ENCODE data around the gene ACOT7. TPM values are rescaled to one million over a fixed set of nuclear protein-coding genes. Genes with fewer than 3 reads are reported as not detected.
"Not testable (repeated sequence)": the region's sequence is repeated elsewhere in the genome, so short reads cannot be mapped to it uniquely, and the experiment has no call there.

ACOT7 gene
- total and polyA plus RNA-seq, 2 of the 13 experiments (the other 11 are each of a cell fraction or from before 2014, with no cell fraction given): 33.0 to 55.8 TPM

DNA sequence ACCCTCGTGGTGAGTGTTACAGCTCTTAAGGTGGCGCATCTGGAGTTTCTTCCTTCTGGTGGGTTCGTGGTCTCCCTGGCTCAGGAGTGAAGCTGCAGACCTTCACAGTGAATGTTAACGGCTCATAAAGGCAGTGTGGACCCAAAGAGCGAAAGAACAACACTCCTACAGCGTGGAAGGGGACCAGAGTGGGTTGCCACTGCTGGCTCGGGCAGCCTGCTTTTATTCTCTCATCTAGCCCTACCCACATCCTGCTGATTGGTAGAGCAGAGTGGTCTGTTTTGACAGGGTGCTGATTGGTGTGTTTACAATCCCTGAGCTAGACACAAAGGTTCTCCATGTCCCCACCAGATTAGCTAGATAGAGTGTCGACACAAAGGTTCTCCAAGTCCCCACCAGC is 1.6 kb upstream of the ACOT7 start:
- H3K36me3 ChIP-seq (replicated peaks in 1 of 2; ENCODE audit: control insufficient read depth in 1 of 2, insufficient read depth in 2 of 2, low read length in 2 of 2); H3K4me3 ChIP-seq (replicated peaks in 1 of 3; ENCODE audit: insufficient read depth in 1 of 3, low read depth in 2 of 3, low read length in 3 of 3); CTCF ChIA-PET (ENCODE audit: low intra/inter-chr PET ratio, low total read pairs); BruUV-seq (replicated peaks); in situ Hi-C loops (cut with HindIII; ENCODE audit: extremely low pct_ligation_motif_present, low pct_unique_long_range_greater_than_20kb); H3K4me2 ChIP-seq (ENCODE audit: low read depth, low read length); H3K9ac ChIP-seq (ENCODE audit: insufficient read depth, low read depth, low read length); FAIRE-seq; ATAC-seq; H4K20me1 ChIP-seq (ENCODE audit: insufficient read depth, low read length); H3K27me3 ChIP-seq (ENCODE audit: control insufficient read depth in 1 of 2, insufficient read depth in 2 of 2, low read length in 2 of 2); H2AFZ ChIP-seq (ENCODE audit: low read length); H3K27ac ChIP-seq (ENCODE audit: extremely low read length, insufficient read depth, low read length); H3K9me3 ChIP-seq (ENCODE audit: low read length); intact Hi-C loops (cut with micrococcal nuclease; ENCODE audit: unreplicated experiment): not testable (repeated sequence)
- POLR2A ChIA-PET: interaction anchor here (1.1 to 3.8 kb wide), 3 partner anchors 28 to 36 kb away, joined by 3 to 21 read pairs (median 7); no protein-coding TSS in a partner anchor
- DNase-seq (ENCODE audit: low spot score): peak; percentile 31
- whole genome bisulfite sequencing (ENCODE audit: low lambda C conversion rate): 93% methylated on average over 5 of the region's 8 CpGs
- Histone ChIP-seq H3K79me2 (ENCODE audit: insufficient read depth, low read length) (peaks cover 13% of the 10 kb centered on the region), H3K4me1 (ENCODE audit: insufficient read depth, low read length) (peaks cover 46% of the 10 kb centered on the region)
- TF ChIP-seq SP4 (CRISPR knock-in tag; IDR thresholded peaks at IDR 0.05): 0 out of 2 replicates have a peak, but pooled peaks have one; percentile 25
- TF ChIP-seq NFYB (CRISPR knock-in tag; IDR thresholded peaks at IDR 0.05): peak; percentile 76
- peak; percentile 73 for TF ChIP-seq NFYC (CRISPR knock-in tag; IDR thresholded peaks at IDR 0.05)
- TF ChIP-seq ZBTB38 (CRISPR knock-in tag; IDR thresholded peaks at IDR 0.05): peak; percentile 14; the same call in 1 of the 2 replicates
- TF ChIP-seq POLR2A (IDR thresholded peaks at IDR 0.05; ENCODE audit: insufficient read depth in 1 of 2, low read depth in 2 of 2, low read length in 2 of 2): peak; percentile 40 to 63; a peak in 3 of 4 replicates

GRCh38 chr1:6392809-6393399 is 663 bp downstream of the ACOT7 start:
- H3K4me1 ChIP-seq (ENCODE audit: insufficient read depth, low read length): peaks cover 44% of the 10 kb centered on the region
- peak; percentile 21; the same call in 2 of the 3 replicates for ATAC-seq
- H3K36me3 ChIP-seq (replicated peaks in 1 of 2; ENCODE audit: control insufficient read depth in 1 of 2, insufficient read depth in 2 of 2, low read length in 2 of 2): no peaks in the 10 kb centered on the region
- peak overlapping the region; percentile 16 for H3K27ac ChIP-seq (ENCODE audit: extremely low read length, insufficient read depth, low read length)
- H3K27me3 ChIP-seq (ENCODE audit: control insufficient read depth in 1 of 2, insufficient read depth in 2 of 2, low read length in 2 of 2): no peaks in the 10 kb centered on the region
- BruUV-seq (replicated peaks): no TSS peak
- 20% methylated on average over 2 of the region's 83 CpGs for WGBS (ENCODE audit: low lambda C conversion rate)
- H3K4me2 ChIP-seq (ENCODE audit: low read depth, low read length): peak overlapping the region; percentile 90
- ChIA-PET CTCF (ENCODE audit: low intra/inter-chr PET ratio, low total read pairs) (no interaction called here), POLR2A (interaction anchor here (1.0 to 3.8 kb wide), 6 partner anchors 9 to 187 kb away, joined by 3 to 24 read pairs (median 8); partner anchors contain the start of gene RNF207)
- peaks cover 17% of the 10 kb centered on the region for H3K79me2 ChIP-seq (ENCODE audit: insufficient read depth, low read length)
- peak overlapping the region; percentile 65 to 76 (median 66) for H3K4me3 ChIP-seq (replicated peaks in 1 of 3; ENCODE audit: insufficient read depth in 1 of 3, low read depth in 2 of 3, low read length in 3 of 3)
- H4K20me1 ChIP-seq (ENCODE audit: insufficient read depth, low read length): peaks cover 4% of the 10 kb centered on the region; the same call in 1 of the 2 replicates
- no peaks in the 10 kb centered on the region for H3K9me3 ChIP-seq (ENCODE audit: low read length)
- intact Hi-C loops (cut with micrococcal nuclease; ENCODE audit: unreplicated experiment) (loop anchor here (5.0 kb wide), 2 partner anchors 36 to 146 kb away; no protein-coding TSS in a partner anchor), in situ Hi-C loops (cut with HindIII; ENCODE audit: extremely low pct_ligation_motif_present, low pct_unique_long_range_greater_than_20kb) (no loop called here)
- DNase-seq (ENCODE audit: low spot score): no peak
- FAIRE-seq: no peak
- H2AFZ ChIP-seq (ENCODE audit: low read length): no peak overlapping the region
- peak overlapping the region; percentile 88 for H3K9ac ChIP-seq (ENCODE audit: insufficient read depth, low read depth, low read length)
- TF ChIP-seq ZNF558 (CRISPR knock-in tag; IDR thresholded peaks at IDR 0.05; ENCODE audit: borderline replicate concordance) (peak; percentile 71; the same call in 1 of the 2 replicates), ZNF678 (CRISPR knock-in tag; IDR thresholded peaks at IDR 0.05) (0 out of 2 replicates have a peak, but pooled peaks have one; percentile 1), POLR2A (IDR thresholded peaks at IDR 0.05; ENCODE audit: insufficient read depth in 1 of 2, low read depth in 2 of 2, low read length in 2 of 2) (peak in 1 of 2 experiments; percentile 66; a peak in 2 of 4 replicates), SIN3A (IDR thresholded peaks at IDR 0.05; ENCODE audit: borderline replicate concordance, low read depth, low read length) (peak; percentile 70; the same call in 1 of the 2 replicates), HDAC1 (CRISPR knock-in tag; IDR thresholded peaks at IDR 0.05) (peak; percentile 24; the same call in 1 of the 2 replicates), ZSCAN21 (CRISPR knock-in tag; IDR thresholded peaks at IDR 0.05; ENCODE audit: borderline replicate concordance) (0 out of 2 replicates have a peak, but pooled peaks have one; percentile 11), CREB3 (CRISPR knock-in tag; IDR thresholded peaks at IDR 0.05) (0 out of 2 replicates have a peak, but pooled peaks have one; percentile 10), MXD3 (CRISPR knock-in tag; IDR thresholded peaks at IDR 0.05) (0 out of 2 replicates have a peak, but pooled peaks have one; percentile 10), NR2F6 (IDR thresholded peaks at IDR 0.05) (no peak), NR2F6 (CRISPR knock-in tag; IDR thresholded peaks at IDR 0.05) (no peak)
- TF ChIP-seq, protein P1, sequence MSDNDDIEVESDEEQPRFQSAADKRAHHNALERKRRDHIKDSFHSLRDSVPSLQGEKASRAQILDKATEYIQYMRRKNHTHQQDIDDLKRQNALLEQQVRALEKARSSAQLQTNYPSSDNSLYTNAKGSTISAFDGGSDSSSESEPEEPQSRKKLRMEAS (IDR thresholded peaks at IDR 0.05): peak; percentile 25; the same call in 1 of the 2 replicates
- TF ChIP-seq, protein P2, sequence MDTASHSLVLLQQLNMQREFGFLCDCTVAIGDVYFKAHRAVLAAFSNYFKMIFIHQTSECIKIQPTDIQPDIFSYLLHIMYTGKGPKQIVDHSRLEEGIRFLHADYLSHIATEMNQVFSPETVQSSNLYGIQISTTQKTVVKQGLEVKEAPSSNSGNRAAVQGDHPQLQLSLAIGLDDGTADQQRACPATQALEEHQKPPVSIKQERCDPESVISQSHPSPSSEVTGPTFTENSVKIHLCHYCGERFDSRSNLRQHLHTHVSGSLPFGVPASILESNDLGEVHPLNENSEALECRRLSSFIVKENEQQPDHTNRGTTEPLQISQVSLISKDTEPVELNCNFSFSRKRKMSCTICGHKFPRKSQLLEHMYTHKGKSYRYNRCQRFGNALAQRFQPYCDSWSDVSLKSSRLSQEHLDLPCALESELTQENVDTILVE (CRISPR knock-in tag; IDR thresholded peaks at IDR 0.05): no peak

Measured in HepG2 (cell line).